Measurements from ENCODE around the gene NF1. TPM values are rescaled to one million over a fixed set of nuclear protein-coding genes. Genes with fewer than 3 reads are reported as not detected.
"Not testable (repeated sequence)": the region's sequence is repeated elsewhere in the genome, so short reads cannot be mapped to it uniquely, and the experiment has no call there.

Gene NF1
- total RNA-seq, 1 experiment from 2014 or later = 11.6 TPM

- DNase-seq; H3K36me3 ChIP-seq (replicated peaks; ENCODE audit: control insufficient read depth, insufficient read depth, low read length); H3K27me3 ChIP-seq (ENCODE audit: control insufficient read depth, insufficient read depth, low read length); H3K4me3 ChIP-seq (ENCODE audit: insufficient read depth, low read depth, low read length): not testable (repeated sequence)
Measured at GRCh38 chr17:31287932-31288331, 193.2 kb downstream of the NF1 start.

GRCh38 chr17:31289790-31290189 lies 195.0 kb downstream of the NF1 start:
- Histone ChIP-seq H3K4me3 (ENCODE audit: insufficient read depth, low read depth, low read length) (no peak overlapping the region), H3K36me3 (replicated peaks; ENCODE audit: control insufficient read depth, insufficient read depth, low read length) (no peaks in the 10 kb centered on the region), H3K27me3 (ENCODE audit: control insufficient read depth, insufficient read depth, low read length) (no peaks in the 10 kb centered on the region)
- no peak for DNase-seq

- no peak for DNase-seq
- H3K27me3 ChIP-seq (ENCODE audit: control insufficient read depth, insufficient read depth, low read length) = no peaks in the 10 kb centered on the region
Measured at GRCh38 chr17:31291820-31292219, 197.0 kb downstream of the NF1 start.

GRCh38 chr17:31293581-31293980 lies 198.8 kb downstream of the NF1 start:
- H3K36me3 ChIP-seq (replicated peaks; ENCODE audit: control insufficient read depth, insufficient read depth, low read length) = no peaks in the 10 kb centered on the region

More at GRCh38 chr17:31291820-31292219, 197.0 kb downstream of the NF1 start:
- Histone ChIP-seq H3K36me3 (replicated peaks; ENCODE audit: control insufficient read depth, insufficient read depth, low read length) (no peaks in the 10 kb centered on the region), H3K4me3 (ENCODE audit: insufficient read depth, low read depth, low read length) (no peak overlapping the region)

GRCh38 chr17:31294231-31294630 lies 199.5 kb downstream of the NF1 start:
- H3K36me3 ChIP-seq (replicated peaks; ENCODE audit: control insufficient read depth, insufficient read depth, low read length) = no peaks in the 10 kb centered on the region
- no peak for DNase-seq
- H3K27me3 ChIP-seq (ENCODE audit: control insufficient read depth, insufficient read depth, low read length) = no peaks in the 10 kb centered on the region
- no peak overlapping the region for H3K4me3 ChIP-seq (ENCODE audit: insufficient read depth, low read depth, low read length)

More at GRCh38 chr17:31293581-31293980, 198.8 kb downstream of the NF1 start:
- H3K4me3 ChIP-seq (ENCODE audit: insufficient read depth, low read depth, low read length) = no peak overlapping the region
- no peak for DNase-seq
- H3K27me3 ChIP-seq (ENCODE audit: control insufficient read depth, insufficient read depth, low read length) = no peaks in the 10 kb centered on the region

GRCh38 chr17:31294820-31295488 lies 200.2 kb downstream of the NF1 start:
- H3K36me3 ChIP-seq (replicated peaks; ENCODE audit: control insufficient read depth, insufficient read depth, low read length) = no peaks in the 10 kb centered on the region
- H3K27me3 ChIP-seq (ENCODE audit: control insufficient read depth, insufficient read depth, low read length) = no peaks in the 10 kb centered on the region
- no peak for DNase-seq
- H3K4me3 ChIP-seq (ENCODE audit: insufficient read depth, low read depth, low read length) = no peak overlapping the region

GRCh38 chr17:31295489-31295871 lies 200.7 kb downstream of the NF1 start:
- H3K27me3 ChIP-seq (ENCODE audit: control insufficient read depth, insufficient read depth, low read length) = no peaks in the 10 kb centered on the region
- H3K4me3 ChIP-seq (ENCODE audit: insufficient read depth, low read depth, low read length) = no peak overlapping the region
- no peaks in the 10 kb centered on the region for H3K36me3 ChIP-seq (replicated peaks; ENCODE audit: control insufficient read depth, insufficient read depth, low read length)
- no peak for DNase-seq

- no peak overlapping the region for H3K4me3 ChIP-seq (ENCODE audit: insufficient read depth, low read depth, low read length)
- no peaks in the 10 kb centered on the region for H3K27me3 ChIP-seq (ENCODE audit: control insufficient read depth, insufficient read depth, low read length)
- no peak for DNase-seq
- H3K36me3 ChIP-seq (replicated peaks; ENCODE audit: control insufficient read depth, insufficient read depth, low read length) = no peaks in the 10 kb centered on the region
Measured at GRCh38 chr17:31296142-31296541, 201.4 kb downstream of the NF1 start.

- DNase-seq = no peak
- H3K4me3 ChIP-seq (ENCODE audit: insufficient read depth, low read depth, low read length) = no peak within 1 kb of the TSS
- H3K27me3 ChIP-seq (ENCODE audit: control insufficient read depth, insufficient read depth, low read length) = no peaks in the 10 kb centered on the region
- no peaks in the 10 kb centered on the region for H3K36me3 ChIP-seq (replicated peaks; ENCODE audit: control insufficient read depth, insufficient read depth, low read length)
Measured at GRCh38 chr17:31297090-31297489, 202.3 kb downstream of the NF1 start, which contains the start of gene OMG. OMG (minus strand) TSS chr17:31297239; CDS start chr17:31296331, 908 bp downstream.

- no peak overlapping the region for H3K4me3 ChIP-seq (ENCODE audit: insufficient read depth, low read depth, low read length)
- H3K27me3 ChIP-seq (ENCODE audit: control insufficient read depth, insufficient read depth, low read length) = no peaks in the 10 kb centered on the region
- H3K36me3 ChIP-seq (replicated peaks; ENCODE audit: control insufficient read depth, insufficient read depth, low read length) = no peaks in the 10 kb centered on the region
- DNase-seq = no peak
Measured at GRCh38 chr17:31299624-31300023, 204.8 kb downstream of the NF1 start.

GRCh38 chr17:31307640-31308039 lies 212.9 kb downstream of the NF1 start:
- no peak overlapping the region for H3K4me3 ChIP-seq (ENCODE audit: insufficient read depth, low read depth, low read length)
- DNase-seq = no peak
- H3K36me3 ChIP-seq (replicated peaks; ENCODE audit: control insufficient read depth, insufficient read depth, low read length) = no peaks in the 10 kb centered on the region
- H3K27me3 ChIP-seq (ENCODE audit: control insufficient read depth, insufficient read depth, low read length) = no peaks in the 10 kb centered on the region

- no peaks in the 10 kb centered on the region for H3K36me3 ChIP-seq (replicated peaks; ENCODE audit: control insufficient read depth, insufficient read depth, low read length)
- no peak for DNase-seq
- H3K4me3 ChIP-seq (ENCODE audit: insufficient read depth, low read depth, low read length) = no peak overlapping the region
- no peaks in the 10 kb centered on the region for H3K27me3 ChIP-seq (ENCODE audit: control insufficient read depth, insufficient read depth, low read length)
Measured at GRCh38 chr17:31308372-31309334, 213.9 kb downstream of the NF1 start.

GRCh38 chr17:31309556-31309955 lies 214.8 kb downstream of the NF1 start:
- Histone ChIP-seq H3K4me3 (ENCODE audit: insufficient read depth, low read depth, low read length) (no peak overlapping the region), H3K36me3 (replicated peaks; ENCODE audit: control insufficient read depth, insufficient read depth, low read length) (no peaks in the 10 kb centered on the region), H3K27me3 (ENCODE audit: control insufficient read depth, insufficient read depth, low read length) (no peaks in the 10 kb centered on the region)
- DNase-seq = no peak

- no peaks in the 10 kb centered on the region for H3K36me3 ChIP-seq (replicated peaks; ENCODE audit: control insufficient read depth, insufficient read depth, low read length)
- no peaks in the 10 kb centered on the region for H3K27me3 ChIP-seq (ENCODE audit: control insufficient read depth, insufficient read depth, low read length)
- DNase-seq = no peak
- H3K4me3 ChIP-seq (ENCODE audit: insufficient read depth, low read depth, low read length) = no peak overlapping the region
Measured at GRCh38 chr17:31310260-31310659, 215.5 kb downstream of the NF1 start.

- DNase-seq = no peak
- no peak overlapping the region for H3K4me3 ChIP-seq (ENCODE audit: insufficient read depth, low read depth, low read length)
Measured at GRCh38 chr17:31310886-31311285, 216.1 kb downstream of the NF1 start.

More at GRCh38 chr17:31310886-31311285, 216.1 kb downstream of the NF1 start:
- Histone ChIP-seq H3K36me3 (replicated peaks; ENCODE audit: control insufficient read depth, insufficient read depth, low read length) (no peaks in the 10 kb centered on the region), H3K27me3 (ENCODE audit: control insufficient read depth, insufficient read depth, low read length) (no peaks in the 10 kb centered on the region)
